GM12872 (cell line): Measurements from ENCODE around the gene GSX1.

Experiments
- TF ChIP-seq, protein P1 (sequence below): IDR thresholded peaks from 3 replicates; pipeline ENCODE4 v1.5.1; 2011; ENCODE audit warnings: low read depth, mild to moderate bottlenecking, low read length, moderate library complexity; ENCODE audit not compliant: insufficient read depth

The GSX1 gene

DNA sequence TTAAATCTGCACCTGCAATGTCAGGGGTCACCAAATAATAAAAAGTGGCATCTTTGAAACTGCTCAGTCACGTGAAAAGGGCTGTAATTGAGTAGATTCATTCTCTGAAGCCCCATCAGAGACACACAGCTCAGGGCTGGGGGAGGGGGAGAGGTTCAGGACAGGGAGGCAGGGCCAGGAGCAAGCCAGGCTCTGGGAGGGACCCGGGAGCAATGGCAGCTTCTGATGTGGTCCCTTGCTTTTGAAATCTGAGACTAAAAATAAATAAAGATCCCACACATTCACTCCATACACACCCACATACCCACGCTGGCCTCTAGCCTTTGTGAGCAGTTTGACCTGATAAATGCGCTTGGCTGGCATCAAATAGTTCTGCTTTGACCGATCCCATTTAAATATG, 32.8 kb downstream of the GSX1 start:
- TF ChIP-seq, protein P1, sequence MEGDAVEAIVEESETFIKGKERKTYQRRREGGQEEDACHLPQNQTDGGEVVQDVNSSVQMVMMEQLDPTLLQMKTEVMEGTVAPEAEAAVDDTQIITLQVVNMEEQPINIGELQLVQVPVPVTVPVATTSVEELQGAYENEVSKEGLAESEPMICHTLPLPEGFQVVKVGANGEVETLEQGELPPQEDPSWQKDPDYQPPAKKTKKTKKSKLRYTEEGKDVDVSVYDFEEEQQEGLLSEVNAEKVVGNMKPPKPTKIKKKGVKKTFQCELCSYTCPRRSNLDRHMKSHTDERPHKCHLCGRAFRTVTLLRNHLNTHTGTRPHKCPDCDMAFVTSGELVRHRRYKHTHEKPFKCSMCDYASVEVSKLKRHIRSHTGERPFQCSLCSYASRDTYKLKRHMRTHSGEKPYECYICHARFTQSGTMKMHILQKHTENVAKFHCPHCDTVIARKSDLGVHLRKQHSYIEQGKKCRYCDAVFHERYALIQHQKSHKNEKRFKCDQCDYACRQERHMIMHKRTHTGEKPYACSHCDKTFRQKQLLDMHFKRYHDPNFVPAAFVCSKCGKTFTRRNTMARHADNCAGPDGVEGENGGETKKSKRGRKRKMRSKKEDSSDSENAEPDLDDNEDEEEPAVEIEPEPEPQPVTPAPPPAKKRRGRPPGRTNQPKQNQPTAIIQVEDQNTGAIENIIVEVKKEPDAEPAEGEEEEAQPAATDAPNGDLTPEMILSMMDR, result no peak

DNA sequence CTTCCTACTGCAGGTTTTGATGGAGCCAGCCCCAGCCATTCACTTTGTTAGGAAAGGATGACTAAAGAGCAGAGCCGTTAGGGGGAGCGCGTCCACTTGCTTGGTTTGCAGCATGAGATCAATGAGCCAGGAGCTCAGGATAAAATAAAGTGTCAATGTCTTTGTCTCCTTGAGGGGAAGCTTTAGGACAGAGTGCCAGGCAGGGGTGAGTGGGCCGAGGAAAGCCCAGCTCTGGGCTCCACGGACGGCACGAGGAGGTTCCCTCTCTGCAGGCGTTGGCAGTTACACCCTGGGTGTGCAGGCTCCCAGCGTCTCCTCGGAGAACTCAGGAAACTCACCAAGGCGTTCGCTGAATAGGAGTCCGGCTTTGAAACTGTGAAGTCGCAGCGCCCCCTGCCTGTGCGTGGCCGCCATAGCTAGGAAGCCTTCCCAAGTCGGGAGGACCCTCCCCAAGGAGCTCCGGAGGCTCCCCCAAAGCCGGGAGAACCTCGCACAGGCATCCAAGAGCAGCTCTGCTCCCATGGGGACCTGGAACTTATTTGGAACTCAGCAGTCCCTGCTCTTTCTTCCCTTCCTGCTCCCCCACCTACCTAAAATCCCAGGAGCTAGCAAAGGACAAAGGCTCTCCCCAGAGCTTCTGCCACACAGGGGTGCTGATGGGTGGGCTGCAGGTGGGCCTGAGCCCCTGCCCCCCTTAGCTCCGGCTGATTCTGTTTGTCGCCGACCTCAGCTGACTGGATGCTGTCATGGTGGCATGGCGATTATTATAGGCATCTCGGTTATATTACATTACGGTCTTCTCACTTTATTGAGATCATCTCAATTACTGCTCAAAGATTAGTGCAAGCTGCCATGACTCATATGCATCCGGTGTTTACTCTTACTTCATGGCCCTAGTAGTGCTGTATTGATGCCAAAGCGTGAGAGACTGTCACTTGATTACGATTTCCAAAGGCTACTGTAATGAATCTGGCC, 34.4 kb downstream of the GSX1 start:
- TF ChIP-seq, protein P1, result peak; percentile 95

DNA sequence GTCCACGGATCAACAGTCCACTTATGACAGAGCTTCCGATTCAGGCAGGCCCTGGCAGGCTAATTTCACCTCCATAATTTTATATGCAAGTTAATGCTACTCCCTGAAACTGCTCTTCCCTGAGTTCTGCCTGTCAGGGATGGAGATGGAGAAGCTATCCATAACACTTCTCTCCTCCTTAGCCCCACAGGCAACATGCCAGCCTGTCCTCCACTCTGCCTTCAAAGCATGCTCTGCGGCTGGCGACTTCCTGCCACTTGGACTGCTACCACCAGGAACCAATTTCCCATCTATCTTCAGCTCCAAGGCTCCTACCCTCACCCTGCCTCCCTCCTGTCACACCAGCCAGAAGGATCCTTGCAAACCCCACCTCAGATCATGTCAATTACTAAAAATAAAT, 35.4 kb downstream of the GSX1 start:
- TF ChIP-seq, protein P1, result no peak

DNA sequence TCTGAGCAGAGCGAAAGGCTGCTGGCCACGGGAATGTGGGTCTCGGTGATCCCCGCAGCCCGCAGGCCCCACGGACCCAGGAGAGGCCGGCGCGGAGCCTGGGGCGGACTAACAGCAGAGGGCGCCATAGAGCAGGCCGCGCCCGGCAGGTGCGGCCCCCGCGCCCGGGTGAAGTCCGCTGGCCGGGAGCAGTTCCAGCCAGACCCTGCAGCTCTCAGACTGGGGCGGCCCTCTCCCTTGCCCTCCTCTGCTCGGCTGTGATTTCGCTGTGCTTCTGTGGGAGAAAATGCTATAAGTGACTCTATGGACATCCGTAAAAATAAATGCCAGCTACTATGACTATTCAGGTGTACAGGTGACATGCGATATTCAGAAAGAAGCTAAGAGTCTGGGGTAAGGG, 37.7 kb downstream of the GSX1 start:
- TF ChIP-seq, protein P1, result peak; percentile 94

DNA sequence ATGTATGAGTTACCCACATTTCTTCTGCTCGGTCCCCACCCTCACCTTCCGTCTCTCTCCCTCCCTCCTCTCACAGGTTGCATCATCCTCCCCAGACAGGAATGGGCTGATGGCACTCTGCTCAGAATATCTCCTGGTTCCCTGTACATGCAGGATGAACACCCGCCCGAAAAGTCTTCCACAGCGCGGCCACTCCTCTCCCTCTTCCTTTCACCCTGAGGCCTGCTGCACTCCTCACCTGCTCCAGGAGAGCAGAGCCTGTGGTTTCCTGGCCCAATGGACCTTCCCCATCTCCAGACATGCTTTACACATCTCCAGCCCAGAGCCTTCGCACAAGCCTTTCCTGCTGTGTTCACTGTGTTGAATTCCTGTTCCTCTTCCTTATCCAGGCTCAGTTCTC, 40.9 kb downstream of the GSX1 start:
- TF ChIP-seq, protein P1, result no peak

DNA sequence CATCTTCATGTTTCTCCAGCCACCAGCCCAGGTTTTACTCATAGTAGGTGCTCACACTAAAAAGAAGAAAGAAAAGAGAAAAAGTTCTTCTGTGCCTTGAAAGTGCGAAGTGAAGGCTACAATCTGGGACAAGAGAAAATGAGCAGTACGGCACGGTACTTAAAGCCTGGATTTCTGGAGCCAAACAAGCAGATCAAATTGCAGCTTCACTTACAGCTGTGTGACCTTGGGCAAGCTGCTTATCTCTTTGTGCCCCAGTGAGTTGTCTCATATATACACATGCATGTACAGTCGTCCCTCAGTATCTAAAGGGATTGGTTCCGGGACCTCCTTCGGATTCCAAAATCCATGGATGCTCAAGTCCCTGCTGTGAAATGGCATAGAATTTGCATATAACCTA, 41.8 kb downstream of the GSX1 start:
- TF ChIP-seq, protein P1, result no peak

DNA sequence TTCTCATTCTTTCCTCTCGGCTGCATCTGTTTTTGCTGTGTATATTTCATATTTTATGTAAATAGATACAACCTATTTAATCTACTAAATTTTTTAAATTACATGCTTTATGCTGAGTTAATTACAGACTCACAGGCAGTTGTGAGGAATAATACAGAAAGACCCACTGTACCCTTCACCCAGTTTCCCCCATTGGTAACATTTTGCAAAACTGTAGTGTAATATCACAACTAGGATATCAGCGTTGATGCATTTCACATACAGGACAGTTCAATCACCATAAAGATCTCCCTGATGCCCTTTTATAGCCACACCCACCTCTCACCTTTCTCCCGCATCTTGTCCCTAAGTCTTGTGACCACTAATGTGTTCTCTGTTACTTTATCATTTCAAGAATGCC, 43.5 kb downstream of the GSX1 start:
- TF ChIP-seq, protein P1, result no peak
